Keratinocyte (primary cell): ENCODE results near the gene PPARA.

Experiments used
- EZH2 ChIP-seq: IDR thresholded peaks from one replicate; pipeline ENCODE4 v1.6.1; 2012; ENCODE audit warnings: inconsistent platforms, mild to moderate bottlenecking, low read length, moderate library complexity
- TF ChIP-seq, protein P1 (sequence below), 3 experiments: IDR thresholded peaks in 1 of 3; conservative IDR thresholded peaks in 1 of 3; optimal IDR thresholded peaks in 1 of 3; 2 replicates in 2 of 3; 3 replicates in 1 of 3; pipeline versions ENCODE3 to v1.5.1; 2011; ENCODE audit warnings: low read length in 3 of 3, mild to moderate bottlenecking in 3 of 3, moderate library complexity in 2 of 3, control low read depth in 1 of 3, inconsistent platforms in 1 of 3; ENCODE audit not compliant: insufficient read depth in 2 of 3; ENCODE audit errors: extremely low read depth in 1 of 3

DNA sequence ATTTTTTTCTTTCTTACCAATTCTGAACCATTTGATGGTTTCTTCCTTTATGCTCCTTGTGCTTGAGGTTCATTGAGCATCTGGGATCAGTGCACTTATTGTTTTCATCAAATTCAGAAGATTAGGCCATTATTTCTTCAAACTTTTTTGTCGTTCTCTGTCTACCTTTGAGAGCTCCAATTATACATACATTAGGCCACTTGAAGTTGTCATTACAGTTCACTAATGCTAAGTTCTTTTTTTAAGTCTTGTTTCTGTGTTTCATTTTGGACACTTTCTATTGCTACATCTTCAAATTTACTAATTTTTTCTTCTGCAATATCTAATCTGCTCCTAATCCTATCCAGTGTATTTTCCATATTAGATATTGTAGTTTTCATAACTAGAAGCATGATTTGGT lies 58.9 kb downstream of the PPARA start:
- TF ChIP-seq, protein P1, sequence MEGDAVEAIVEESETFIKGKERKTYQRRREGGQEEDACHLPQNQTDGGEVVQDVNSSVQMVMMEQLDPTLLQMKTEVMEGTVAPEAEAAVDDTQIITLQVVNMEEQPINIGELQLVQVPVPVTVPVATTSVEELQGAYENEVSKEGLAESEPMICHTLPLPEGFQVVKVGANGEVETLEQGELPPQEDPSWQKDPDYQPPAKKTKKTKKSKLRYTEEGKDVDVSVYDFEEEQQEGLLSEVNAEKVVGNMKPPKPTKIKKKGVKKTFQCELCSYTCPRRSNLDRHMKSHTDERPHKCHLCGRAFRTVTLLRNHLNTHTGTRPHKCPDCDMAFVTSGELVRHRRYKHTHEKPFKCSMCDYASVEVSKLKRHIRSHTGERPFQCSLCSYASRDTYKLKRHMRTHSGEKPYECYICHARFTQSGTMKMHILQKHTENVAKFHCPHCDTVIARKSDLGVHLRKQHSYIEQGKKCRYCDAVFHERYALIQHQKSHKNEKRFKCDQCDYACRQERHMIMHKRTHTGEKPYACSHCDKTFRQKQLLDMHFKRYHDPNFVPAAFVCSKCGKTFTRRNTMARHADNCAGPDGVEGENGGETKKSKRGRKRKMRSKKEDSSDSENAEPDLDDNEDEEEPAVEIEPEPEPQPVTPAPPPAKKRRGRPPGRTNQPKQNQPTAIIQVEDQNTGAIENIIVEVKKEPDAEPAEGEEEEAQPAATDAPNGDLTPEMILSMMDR (optimal IDR thresholded peaks at IDR 0.05 in 1 of 3, IDR thresholded peaks at IDR 0.05 in 1 of 3, conservative IDR thresholded peaks at IDR 0.05 in 1 of 3; ENCODE audit: extremely low read depth in 1 of 3, insufficient read depth in 2 of 3, low read length in 3 of 3), result no peak
- no peak for TF ChIP-seq EZH2
